Endothelial cell of umbilical vein (primary cell): Measurements from ENCODE around the gene FXYD4. TPM values are rescaled to one million over a fixed set of nuclear protein-coding genes. Genes with fewer than 3 reads are reported as not detected.
"Not testable (repeated sequence)": the region's sequence is repeated elsewhere in the genome, so short reads cannot be mapped to it uniquely, and the experiment has no call there.

ENCODE experiments used
- BruUV-seq: library from RNA; stranded (reverse); fragments of 400-500 nt; replicated peaks from 2 replicates; lab custom pipeline; 2021; lab: Mats Ljungman, UMichigan
- CTCF ChIA-PET: fragments of 300-600, 350-600 bp; sonication (Branson Sonifier 250); formaldehyde crosslinking; loops from one replicate; lab custom pipeline; 2021; ENCODE audit warnings: antibody characterized with exemption, inconsistent platforms; lab: Charles Lee
- POLR2A ChIA-PET: fragments of 300-600, 350-600 bp; sonication (Branson Sonifier 250); formaldehyde crosslinking; loops from one replicate; lab custom pipeline; 2021; ENCODE audit warnings: antibody characterized with exemption, inconsistent platforms; lab: Charles Lee
- DNase-seq: peaks from one replicate; pipeline ENCODE4 v3.0.0-alpha.2; 2011; ENCODE audit warnings: low read depth, low spot score
- FAIRE-seq: peaks from 2 replicates; lab custom pipeline; 2011; peaks lifted over from hg19 to GRCh38; lab: Jason Lieb, UNC
- H2AFZ ChIP-seq: 2 replicates; pipeline ENCODE4 v1.6.0; 2012; ENCODE audit warnings: low read depth, low read length, control low read depth, inconsistent platforms
- H3K27ac ChIP-seq: 2 replicates; pipeline ENCODE4 v1.5.1; 2011; ENCODE audit warnings: low read depth, mild to moderate bottlenecking, control low read depth, low read length, moderate library complexity; ENCODE audit not compliant: insufficient read depth
- H3K27me3 ChIP-seq, 2 experiments: 2 replicates each; pipeline versions ENCODE4 v1.6.0 to v1.6.1; 2011; ENCODE audit warnings: low read length in 2 of 2, mixed read lengths in 1 of 2; ENCODE audit not compliant: control insufficient read depth in 2 of 2, insufficient read depth in 2 of 2
- H3K36me3 ChIP-seq, 2 experiments: 2 replicates in 1 of 2; 3 replicates in 1 of 2; pipeline ENCODE4 v1.5.1; 2011; ENCODE audit warnings: low read length in 2 of 2, mild to moderate bottlenecking in 1 of 2, moderate library complexity in 1 of 2; ENCODE audit not compliant: control insufficient read depth in 2 of 2, insufficient read depth in 2 of 2; ENCODE audit errors: extremely low read depth in 1 of 2
- H3K4me1 ChIP-seq: 3 replicates; pipeline ENCODE4 v1.5.1; 2011; ENCODE audit warnings: mild to moderate bottlenecking, low read length; ENCODE audit not compliant: control insufficient read depth, insufficient read depth; ENCODE audit errors: extremely low read depth
- H3K4me2 ChIP-seq: 2 replicates; pipeline ENCODE4 v1.6.1; 2011; ENCODE audit warnings: low read length, control low read depth, mixed read lengths; ENCODE audit not compliant: insufficient read depth
- H3K4me3 ChIP-seq, 3 experiments: fragments of 200-600 bp in 1 of 3; sonication (generic), shearing (Covaris generic) in 1 of 3; replicated peaks in 1 of 3; 2 replicates each; pipeline ENCODE4 v1.5.1; 2011 to 2016; ENCODE audit warnings: control low read depth in 3 of 3, low read length in 3 of 3, mild to moderate bottlenecking in 2 of 3, inconsistent platforms in 1 of 3, low read depth in 1 of 3, moderate library complexity in 1 of 3; ENCODE audit not compliant: insufficient read depth in 1 of 3
- H3K79me2 ChIP-seq: 2 replicates; pipeline ENCODE4 v1.6.0; 2012; ENCODE audit warnings: low read length, inconsistent platforms; ENCODE audit not compliant: control insufficient read depth, insufficient read depth
- H3K9ac ChIP-seq: replicated peaks from 2 replicates; pipeline ENCODE3; 2011; ENCODE audit warnings: low read length, control low read depth; ENCODE audit not compliant: insufficient read depth; ENCODE audit errors: extremely low read depth
- H3K9me1 ChIP-seq: replicated peaks from 3 replicates; pipeline ENCODE4 v1.6.0; 2011; ENCODE audit warnings: mild to moderate bottlenecking, low read length; ENCODE audit not compliant: control insufficient read depth, insufficient read depth; ENCODE audit errors: extremely low read depth
- H3K9me3 ChIP-seq: replicated peaks from 2 replicates; pipeline ENCODE4 v1.5.1; 2012; ENCODE audit warnings: low read length, inconsistent platforms; ENCODE audit not compliant: control insufficient read depth, insufficient read depth
- H4K20me1 ChIP-seq: replicated peaks from 2 replicates; pipeline ENCODE3; 2011; ENCODE audit warnings: mild to moderate bottlenecking, low read length; ENCODE audit not compliant: control insufficient read depth, insufficient read depth; ENCODE audit errors: extremely low read depth
- dilution Hi-C: fragments of 300-500 bp; cut with MboI; formaldehyde crosslinking; loops from one replicate; pipeline ENCODE4 v1.15.0; 2019; ENCODE audit warnings: low sequenced_read_pairs; ENCODE audit not compliant: extremely low pct_ligation_motif_present
- intact Hi-C: fragments of 100-400 bp; cut with micrococcal nuclease; formaldehyde crosslinking; loops from one replicate; pipeline ENCODE4 v1.10.0; 2022
- polyA plus RNA-seq, 4 experiments: library from polyadenylated mRNA; depleted of rRNA in 3 of 4; stranded (reverse) in 3 of 4; unstranded in 1 of 4; fragments of >200 nt; gene quantifications; 2 replicates each; pipeline versions ENCODE4 v1.2.1 to v1.2.3, GENCODE V29; 2011 to 2012; ENCODE audit warnings: missing spikeins in 1 of 4
- total RNA-seq: library from RNA; stranded (reverse); gene quantifications from 2 replicates; pipeline ENCODE4 v1.2.3, GENCODE V29; 2021

The FXYD4 gene
- total and polyA plus RNA-seq, 2 donors (not counting 3 experiments of a cell fraction or from before 2014, with no cell fraction given), result not detected

DNA sequence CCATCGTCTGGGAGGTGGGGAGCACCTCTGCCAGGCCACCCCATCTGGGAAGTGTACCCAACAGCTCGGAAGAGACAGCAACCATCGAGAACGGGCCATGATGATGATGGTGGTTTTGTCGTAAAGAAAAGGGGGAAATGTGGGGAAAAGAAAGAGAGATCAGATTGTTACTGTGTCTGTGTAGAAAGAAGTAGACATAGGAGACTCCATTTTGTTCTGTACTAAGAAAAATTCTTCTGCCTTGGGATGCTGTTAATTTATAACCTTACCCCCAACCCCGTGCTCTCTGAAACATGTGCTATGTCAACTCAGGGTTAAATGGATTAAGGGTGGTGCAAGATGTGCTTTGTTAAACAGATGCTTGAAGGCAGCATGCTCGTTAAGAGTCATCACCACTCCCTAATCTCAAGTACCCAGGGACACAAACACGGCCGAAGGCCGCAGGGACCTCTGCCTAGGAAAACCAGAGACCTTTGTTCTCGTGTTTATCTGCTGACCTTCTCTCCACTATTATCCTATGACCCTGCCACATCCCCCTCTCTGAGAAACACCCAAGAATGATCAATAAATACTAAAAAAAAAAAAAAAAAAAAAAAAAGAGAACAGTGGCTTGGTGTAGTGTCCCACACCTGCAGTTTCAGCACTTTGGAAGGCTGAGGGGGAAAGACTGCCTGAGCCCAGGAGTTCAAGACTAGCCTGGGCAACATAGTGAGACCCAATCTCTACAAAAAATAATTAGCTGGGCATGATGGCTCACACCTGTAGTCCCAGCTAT lies 41.2 kb upstream of the FXYD4 start:
- H2AFZ ChIP-seq, BruUV-seq, DNase-seq, H3K4me2 ChIP-seq, H3K27ac ChIP-seq, CTCF ChIA-PET, H3K9me1 ChIP-seq, H3K27me3 ChIP-seq, POLR2A ChIA-PET, H3K36me3 ChIP-seq, H3K4me1 ChIP-seq, FAIRE-seq, intact Hi-C loops, H3K9me3 ChIP-seq, H4K20me1 ChIP-seq, dilution Hi-C loops, H3K4me3 ChIP-seq, H3K9ac ChIP-seq, H3K79me2 ChIP-seq: not testable (repeated sequence)

- CTCF ChIA-PET, H3K9me1 ChIP-seq, intact Hi-C loops, DNase-seq, H3K36me3 ChIP-seq, H3K9ac ChIP-seq, FAIRE-seq, H3K79me2 ChIP-seq, BruUV-seq, H3K9me3 ChIP-seq, H3K4me2 ChIP-seq, H2AFZ ChIP-seq, H3K4me1 ChIP-seq, H3K27ac ChIP-seq, H3K27me3 ChIP-seq, H4K20me1 ChIP-seq, dilution Hi-C loops, POLR2A ChIA-PET, H3K4me3 ChIP-seq: not testable (repeated sequence)
These were observed 40.7 kb upstream of the FXYD4 start for GRCh38 chr10:43330824-43331127.
